RWPE2 (cell line): ENCODE results near the gene FLNC.

ENCODE experiments used
- ATAC-seq: fragments of 200-7000 bp; cut with Tn5 transposase; 3 replicates; pipeline ENCODE4 v1.9.1; 2021; ENCODE audit warnings: low read depth
- DNase-seq: peaks from one replicate; pipeline ENCODE4 v3.0.0-alpha.2; 2020; ENCODE audit warnings: low spot score
- H3K27ac ChIP-seq: fragments of 450-650 bp; 2 replicates; pipeline ENCODE4 v1.5.1; 2017; ENCODE audit warnings: mild to moderate bottlenecking; ENCODE audit not compliant: poor library complexity, severe bottlenecking
- H3K27me3 ChIP-seq: fragments of 250-450 bp; sonication (Bioruptor Pico); 2 replicates; pipeline ENCODE4 v1.5.1; 2021; ENCODE audit warnings: mild to moderate bottlenecking, moderate library complexity; ENCODE audit not compliant: insufficient read depth, poor library complexity, severe bottlenecking
- H3K36me3 ChIP-seq: fragments of 250-450 bp; sonication (Bioruptor Pico); 2 replicates; pipeline ENCODE4 v1.5.1; 2020; ENCODE audit warnings: low read depth, mild to moderate bottlenecking, moderate library complexity
- H3K4me1 ChIP-seq: fragments of 250-450 bp; sonication (Bioruptor Pico); 2 replicates; pipeline ENCODE4 v1.5.1; 2021; ENCODE audit warnings: mild to moderate bottlenecking, moderate library complexity; ENCODE audit not compliant: insufficient read depth, poor library complexity, severe bottlenecking
- H3K4me3 ChIP-seq: fragments of 250-450 bp; sonication (Bioruptor Pico); 2 replicates; pipeline ENCODE4 v1.5.1; 2021; ENCODE audit warnings: mild to moderate bottlenecking, moderate library complexity; ENCODE audit not compliant: severe bottlenecking
- H3K9me3 ChIP-seq: fragments of 250-450 bp; sonication (Bioruptor Pico); 2 replicates; pipeline ENCODE4 v1.5.1; 2021; ENCODE audit warnings: mild to moderate bottlenecking, moderate library complexity; ENCODE audit not compliant: severe bottlenecking
- CTCF ChIP-seq: fragments of 450-650 bp; IDR thresholded peaks from one replicate; pipeline ENCODE4 v1.5.1; 2017; ENCODE audit warnings: mild to moderate bottlenecking, moderate library complexity; ENCODE audit not compliant: poor library complexity, severe bottlenecking

FLNC gene

GRCh38 chr7:128879939-128880746 lies 49.9 kb downstream of the FLNC start:
- peak; percentile 76 for TF ChIP-seq CTCF
- ATAC-seq (peak; percentile 79), DNase-seq (peak; percentile 70)
- H3K9me3 ChIP-seq, result no peaks in the 10 kb centered on the region
- H3K27me3 ChIP-seq, result no peaks in the 10 kb centered on the region
- no peaks in the 10 kb centered on the region for H3K4me1 ChIP-seq
- H3K36me3 ChIP-seq, result no peaks in the 10 kb centered on the region
- H3K27ac ChIP-seq, result no peak overlapping the region
- H3K4me3 ChIP-seq, result no peak overlapping the region

GRCh38 chr7:128880791-128881457 lies 50.7 kb downstream of the FLNC start:
- no peak overlapping the region for H3K27ac ChIP-seq
- TF ChIP-seq CTCF, result no peak
- H3K4me1 ChIP-seq, result no peaks in the 10 kb centered on the region
- H3K27me3 ChIP-seq, result no peaks in the 10 kb centered on the region
- no peaks in the 10 kb centered on the region for H3K9me3 ChIP-seq
- DNase-seq (peak; percentile 42), ATAC-seq (no peak)
- H3K4me3 ChIP-seq, result no peak overlapping the region
- H3K36me3 ChIP-seq, result no peaks in the 10 kb centered on the region

GRCh38 chr7:128881458-128882125 lies 51.4 kb downstream of the FLNC start:
- DNase-seq (peak; percentile 35), ATAC-seq (no peak)
- Histone ChIP-seq H3K9me3 (no peaks in the 10 kb centered on the region), H3K27ac (no peak overlapping the region), H3K4me1 (no peaks in the 10 kb centered on the region), H3K4me3 (no peak overlapping the region), H3K27me3 (no peaks in the 10 kb centered on the region), H3K36me3 (no peaks in the 10 kb centered on the region)
- TF ChIP-seq CTCF, result no peak

- no peaks in the 10 kb centered on the region for H3K4me1 ChIP-seq
- no peaks in the 10 kb centered on the region for H3K27me3 ChIP-seq
- DNase-seq (peak; percentile 25), ATAC-seq (no peak)
- no peak overlapping the region for H3K4me3 ChIP-seq
- no peak for TF ChIP-seq CTCF
- H3K27ac ChIP-seq, result no peak overlapping the region
- no peaks in the 10 kb centered on the region for H3K36me3 ChIP-seq
- H3K9me3 ChIP-seq, result no peaks in the 10 kb centered on the region
Observed at GRCh38 chr7:128882134-128882533, 51.9 kb downstream of the FLNC start.
